Omental fat pad (tissue), 4 donors: ENCODE results near the gene HHEX. TPM values are rescaled to one million over a fixed set of nuclear protein-coding genes. Genes with fewer than 3 reads are reported as not detected.

ENCODE experiments used
- ATAC-seq: fragments of 150-250 bp; one replicate; pipeline ENCODE4 v1.9.1; 2016; ENCODE audit warnings: mild to moderate bottlenecking, moderate library complexity; ENCODE audit not compliant: low FRiP score
- DNase-seq: peaks from one replicate; pipeline ENCODE4 v3.0.0-alpha.2; 2019; ENCODE audit warnings: low spot score
- total RNA-seq, 4 donors: library from RNA; depleted of rRNA; stranded (reverse); fragments of >200 nt; gene quantifications; one replicate each; pipeline ENCODE4 v1.1.0, GENCODE V29; 2016
- TF ChIP-seq, protein P1 (sequence below), 3 donors: fragments of 450-650 bp; IDR thresholded peaks; one replicate each; pipeline ENCODE4 v1.5.1; 2016 to 2017; ENCODE audit warnings: antibody characterized with exemption in 3 of 3, mild to moderate bottlenecking in 3 of 3, moderate library complexity in 2 of 3

HHEX gene
- total RNA-seq, 4 donors from 2014 or later = 1.7 to 20.0 (median 10.3) TPM

DNA sequence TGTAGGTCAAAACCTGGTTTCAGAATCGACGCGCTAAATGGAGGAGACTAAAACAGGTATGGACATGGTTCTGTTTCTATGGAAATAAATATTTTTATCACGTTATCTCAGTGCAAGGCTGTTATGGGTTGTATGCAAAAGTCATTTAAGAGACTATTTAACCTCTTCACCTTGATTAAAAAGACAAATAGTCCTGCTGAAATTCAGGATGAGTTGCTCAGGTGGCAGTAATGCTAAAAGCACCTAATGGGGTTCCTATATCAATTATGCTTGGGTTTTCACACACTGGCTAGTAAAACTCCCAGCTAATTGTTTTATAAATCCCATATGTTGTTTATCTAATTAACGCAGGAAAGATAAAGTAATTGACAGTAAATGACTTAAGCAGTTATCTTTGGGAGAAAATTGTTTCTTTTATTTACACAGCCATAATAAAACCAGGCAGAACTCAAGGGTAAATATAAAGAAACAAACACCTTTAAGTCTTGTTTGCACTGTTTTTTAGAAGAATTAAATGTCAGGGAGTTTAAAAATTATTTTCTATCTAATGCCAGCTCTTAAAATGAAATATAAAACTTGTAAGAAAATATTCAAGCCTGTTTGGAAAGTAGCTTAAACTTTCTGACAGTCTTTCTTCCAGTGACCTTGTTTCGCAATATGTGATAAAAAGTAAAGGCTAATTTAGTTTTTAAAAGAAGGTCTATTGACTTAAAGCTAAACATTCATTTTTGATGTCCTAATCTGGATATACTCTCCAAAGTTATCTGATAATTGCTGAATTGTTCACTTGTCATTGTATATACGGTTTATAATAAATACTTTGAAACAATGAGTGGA, 3.2 kb downstream of the HHEX start:
- DNase-seq = no peak
- ATAC-seq = no peak
- TF ChIP-seq, protein P1, sequence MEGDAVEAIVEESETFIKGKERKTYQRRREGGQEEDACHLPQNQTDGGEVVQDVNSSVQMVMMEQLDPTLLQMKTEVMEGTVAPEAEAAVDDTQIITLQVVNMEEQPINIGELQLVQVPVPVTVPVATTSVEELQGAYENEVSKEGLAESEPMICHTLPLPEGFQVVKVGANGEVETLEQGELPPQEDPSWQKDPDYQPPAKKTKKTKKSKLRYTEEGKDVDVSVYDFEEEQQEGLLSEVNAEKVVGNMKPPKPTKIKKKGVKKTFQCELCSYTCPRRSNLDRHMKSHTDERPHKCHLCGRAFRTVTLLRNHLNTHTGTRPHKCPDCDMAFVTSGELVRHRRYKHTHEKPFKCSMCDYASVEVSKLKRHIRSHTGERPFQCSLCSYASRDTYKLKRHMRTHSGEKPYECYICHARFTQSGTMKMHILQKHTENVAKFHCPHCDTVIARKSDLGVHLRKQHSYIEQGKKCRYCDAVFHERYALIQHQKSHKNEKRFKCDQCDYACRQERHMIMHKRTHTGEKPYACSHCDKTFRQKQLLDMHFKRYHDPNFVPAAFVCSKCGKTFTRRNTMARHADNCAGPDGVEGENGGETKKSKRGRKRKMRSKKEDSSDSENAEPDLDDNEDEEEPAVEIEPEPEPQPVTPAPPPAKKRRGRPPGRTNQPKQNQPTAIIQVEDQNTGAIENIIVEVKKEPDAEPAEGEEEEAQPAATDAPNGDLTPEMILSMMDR (IDR thresholded peaks at IDR 0.05) = no peak

DNA sequence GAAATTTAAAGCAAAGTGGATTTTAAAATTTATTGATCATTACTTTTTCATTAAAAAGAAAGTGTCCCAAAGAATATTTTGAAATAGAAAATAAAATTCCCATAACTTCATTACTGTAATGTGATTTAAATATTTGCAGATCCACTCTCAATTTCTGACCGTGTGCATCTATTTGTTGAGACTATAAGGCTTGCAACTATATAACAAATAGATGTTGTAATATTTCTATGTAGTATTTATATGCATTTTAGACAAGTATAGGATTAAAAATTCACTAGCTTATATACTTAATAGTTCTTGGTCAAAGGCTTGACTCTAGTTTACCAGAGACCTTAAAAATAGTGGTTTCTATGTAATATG, 3.8 kb downstream of the HHEX start:
- DNase-seq (no peak), ATAC-seq (no peak)
- TF ChIP-seq, protein P1 (IDR thresholded peaks at IDR 0.05) = no peak

DNA sequence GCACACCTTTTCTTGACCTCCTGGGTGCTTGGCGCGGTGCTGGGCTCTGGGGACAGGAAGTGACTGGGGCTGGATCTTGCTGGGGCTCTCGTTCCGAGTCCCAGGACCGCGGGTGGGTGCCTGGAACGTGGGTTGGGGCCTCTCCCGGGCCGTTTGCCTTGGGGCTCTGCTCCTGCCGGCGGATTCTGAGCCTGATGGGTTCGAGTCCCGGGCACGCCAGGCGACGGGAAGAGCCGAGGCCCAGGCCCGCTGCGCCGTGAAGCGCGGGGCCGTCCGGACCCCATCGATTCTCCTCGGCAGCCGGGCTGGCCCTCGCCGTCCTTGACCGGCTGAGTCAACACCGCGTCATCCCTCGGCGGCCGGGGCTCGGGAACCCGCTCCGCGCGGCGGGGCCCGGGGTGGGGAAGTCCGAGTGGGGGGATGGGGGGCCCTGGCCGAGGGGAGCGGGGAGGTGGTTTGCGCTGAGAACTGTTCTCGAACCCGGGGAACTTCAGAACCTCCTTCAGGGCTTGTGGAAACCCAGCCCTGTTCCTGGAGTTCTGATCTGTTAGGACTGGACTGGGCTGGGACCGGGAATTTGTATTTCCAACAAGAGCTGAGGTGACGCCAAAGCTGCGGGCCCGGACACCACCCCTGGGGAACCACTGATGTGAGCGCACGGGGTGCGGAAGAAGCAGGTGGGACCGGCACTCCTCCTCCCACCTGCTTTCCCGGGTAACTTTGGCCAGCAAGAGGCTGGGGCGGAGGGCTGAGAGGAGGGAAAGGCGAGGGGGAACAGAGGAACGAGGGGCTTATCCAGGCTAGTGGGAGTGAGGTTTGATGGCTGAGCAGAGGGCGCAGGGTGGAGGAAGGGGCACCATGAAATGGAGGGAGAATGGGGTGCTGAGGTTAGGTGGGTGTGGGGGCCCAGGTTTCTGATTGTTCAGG, 6.2 kb downstream of the HHEX start:
- DNase-seq = no peak
- TF ChIP-seq, protein P1 (IDR thresholded peaks at IDR 0.05) = no peak
- peak; percentile 38 for ATAC-seq

DNA sequence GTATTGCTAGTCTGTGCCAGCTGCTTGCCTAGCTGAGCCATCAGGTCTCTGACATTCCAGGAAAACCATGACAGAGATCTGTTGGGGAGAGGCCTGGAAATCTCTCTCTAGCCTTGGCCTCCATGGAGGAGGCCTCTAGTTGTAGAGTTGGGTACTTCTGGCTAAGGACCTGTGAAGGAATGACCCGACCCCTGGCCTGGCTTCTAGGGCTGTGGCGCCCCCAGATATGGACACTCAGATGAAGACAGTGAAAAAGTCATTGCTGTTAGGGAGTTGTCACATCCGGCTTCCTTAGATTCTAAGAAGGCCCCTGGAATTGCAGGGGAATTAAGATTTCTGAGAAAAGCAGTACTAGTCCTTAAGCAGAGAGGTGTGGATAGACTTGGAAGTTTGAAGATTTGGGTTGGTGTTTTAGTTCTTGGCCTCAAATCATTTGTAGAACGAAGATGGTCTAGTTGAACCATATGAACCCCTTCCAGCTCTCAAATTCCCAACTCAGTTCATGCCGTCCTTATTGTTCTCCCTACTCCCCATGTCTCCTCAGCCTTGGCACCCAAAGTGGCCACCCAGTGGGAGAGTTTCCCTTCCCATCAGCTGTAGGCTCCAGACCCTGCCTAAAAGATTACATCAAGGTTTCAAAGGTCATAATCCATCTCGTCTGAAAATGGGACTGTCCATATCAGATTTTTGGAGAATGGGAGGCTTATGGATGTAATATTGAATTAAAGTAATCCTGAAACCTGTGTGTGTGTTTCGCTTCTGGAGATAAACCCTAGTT, 7.0 kb downstream of the HHEX start:
- ATAC-seq (no peak), DNase-seq (no peak)
- TF ChIP-seq, protein P1 (IDR thresholded peaks at IDR 0.05) = no peak

DNA sequence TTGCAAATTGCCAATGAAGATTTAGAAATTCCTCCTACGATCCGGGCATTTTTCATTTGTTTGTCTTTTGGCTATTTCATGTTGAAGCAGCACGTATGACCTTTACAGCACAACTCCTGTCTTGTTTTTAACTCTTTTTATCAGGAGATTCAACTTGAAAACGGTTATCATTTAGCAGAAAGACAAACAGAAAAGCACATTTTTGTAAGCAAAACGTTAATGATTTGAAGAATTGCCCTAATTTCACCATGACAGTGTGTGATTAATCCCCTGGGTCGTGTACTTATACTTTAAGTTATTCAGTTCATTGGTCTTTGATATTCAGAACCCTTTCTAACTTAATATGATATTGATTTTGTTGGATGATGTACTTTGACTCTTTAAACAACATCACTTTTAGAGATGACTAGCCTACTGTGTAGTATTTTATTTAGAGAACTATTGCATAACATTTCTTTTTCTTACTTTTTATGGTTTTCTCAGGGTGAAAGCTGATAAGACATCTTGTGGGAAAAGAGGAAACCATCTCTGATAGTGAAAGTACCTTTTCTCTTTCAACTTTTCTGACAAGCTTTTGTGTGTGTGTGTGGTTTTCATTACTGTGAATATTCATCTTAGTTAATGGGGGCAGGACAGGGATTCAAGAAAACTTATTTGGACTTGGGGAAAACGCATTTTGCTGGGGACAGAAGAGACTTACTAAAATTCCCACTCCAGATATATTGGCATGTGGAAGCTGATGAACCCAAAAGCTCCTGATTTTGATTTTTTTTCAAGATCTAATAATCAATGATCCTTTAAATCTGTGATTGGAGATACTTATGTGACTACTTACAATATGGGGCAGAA, 8.1 kb downstream of the HHEX start:
- TF ChIP-seq, protein P1 (IDR thresholded peaks at IDR 0.05) = no peak
- ATAC-seq (no peak), DNase-seq (no peak)

DNA sequence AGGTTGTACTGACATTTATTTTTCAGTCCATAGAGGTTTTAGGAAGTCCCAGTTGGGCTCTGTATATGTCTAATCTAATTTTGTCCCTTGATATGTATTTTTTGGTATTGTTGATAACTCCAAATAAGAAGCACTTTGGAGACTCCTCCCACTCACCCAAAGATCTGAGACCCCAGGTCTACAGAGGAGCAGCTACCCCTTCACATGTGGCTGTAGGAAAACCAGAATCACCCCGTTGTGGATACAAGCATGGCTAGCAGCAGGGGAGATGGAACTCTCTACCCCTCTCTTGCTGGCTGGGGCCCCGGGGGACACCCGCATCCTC, 9.4 kb downstream of the HHEX start:
- DNase-seq = no peak
- no peak for ATAC-seq
- TF ChIP-seq, protein P1 (IDR thresholded peaks at IDR 0.05) = no peak
